Ishikawa (cell line): Measurements from ENCODE around the gene DDB1.

ENCODE experiments used
- TAF1 ChIP-seq: IDR thresholded peaks from 2 replicates; pipeline ENCODE4 v1.6.1; 2012; ENCODE audit warnings: low read depth, mild to moderate bottlenecking
- TCF12 ChIP-seq: IDR thresholded peaks from 2 replicates; pipeline ENCODE4 v1.6.1; 2012; ENCODE audit warnings: low read depth
- YY1 ChIP-seq: IDR thresholded peaks from 2 replicates; pipeline ENCODE4 v1.6.1; 2012; ENCODE audit warnings: low read depth

DNA sequence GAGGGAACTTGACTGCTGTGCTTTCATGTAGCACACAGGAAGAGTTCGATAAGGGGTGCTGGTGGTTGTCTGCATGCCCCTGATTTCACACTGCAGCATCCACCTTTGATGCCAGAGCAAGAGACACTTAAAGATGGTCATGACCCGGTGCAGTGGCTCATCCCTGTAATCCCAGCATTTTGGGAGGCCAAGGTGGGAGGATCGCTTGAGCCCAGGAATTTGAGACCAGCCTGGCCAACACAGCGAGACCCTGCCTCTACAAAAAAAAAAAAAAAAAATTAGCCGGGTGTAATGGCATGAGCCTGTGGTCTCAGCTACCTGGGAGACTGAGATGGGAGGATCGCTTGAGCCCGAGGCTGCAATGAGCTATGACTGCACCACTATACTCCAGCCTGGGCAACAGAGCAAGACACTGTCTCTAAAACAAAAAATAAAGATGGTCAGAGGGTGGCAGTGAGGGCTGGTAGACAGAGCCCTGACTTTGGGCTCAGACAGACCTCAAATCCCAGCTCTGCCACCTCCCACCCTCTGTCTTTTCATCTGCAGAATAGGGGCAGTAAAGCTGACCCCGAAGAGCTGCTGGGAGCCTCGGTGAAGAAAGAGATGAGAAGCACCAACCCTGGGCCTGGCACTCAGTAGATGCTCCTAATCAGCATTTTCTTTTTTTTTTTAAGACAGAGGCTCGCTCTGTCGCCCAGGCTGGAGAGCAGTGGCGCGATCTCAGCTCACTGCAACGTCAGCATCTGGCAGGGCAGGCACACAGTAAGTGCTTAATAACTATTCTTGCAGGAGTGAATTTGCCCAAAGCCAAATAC is 55.5 kb downstream of the DDB1 start:
- TF ChIP-seq TCF12 = no peak
- no peak for TF ChIP-seq TAF1
- no peak for TF ChIP-seq YY1
